ENCODE measurements around the gene NFASC.

The NFASC gene

DNA sequence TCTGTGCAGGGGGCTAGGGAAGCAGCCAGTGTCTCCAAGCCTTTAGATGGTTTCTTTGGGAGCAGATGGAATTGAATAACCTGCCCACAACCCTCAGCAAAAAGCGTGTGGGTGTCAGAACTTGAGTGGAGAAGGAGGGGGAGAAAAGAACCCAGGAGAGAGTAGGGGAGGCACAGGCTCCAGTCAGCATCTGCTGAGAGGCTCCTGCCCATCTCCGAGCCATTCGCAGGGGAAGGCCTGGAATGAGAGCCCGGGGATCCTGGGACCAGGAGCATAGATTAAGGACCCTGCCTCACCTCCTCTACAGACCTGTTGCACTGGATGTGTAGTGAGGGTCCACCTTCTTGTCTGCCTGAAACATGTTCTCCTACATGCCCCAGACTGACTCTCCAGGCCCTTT is 197.3 kb downstream of the NFASC start:
- no peak overlapping the region for H3K4me3 ChIP-seq (ENCODE audit: low read length)
- TF ChIP-seq, protein P1, sequence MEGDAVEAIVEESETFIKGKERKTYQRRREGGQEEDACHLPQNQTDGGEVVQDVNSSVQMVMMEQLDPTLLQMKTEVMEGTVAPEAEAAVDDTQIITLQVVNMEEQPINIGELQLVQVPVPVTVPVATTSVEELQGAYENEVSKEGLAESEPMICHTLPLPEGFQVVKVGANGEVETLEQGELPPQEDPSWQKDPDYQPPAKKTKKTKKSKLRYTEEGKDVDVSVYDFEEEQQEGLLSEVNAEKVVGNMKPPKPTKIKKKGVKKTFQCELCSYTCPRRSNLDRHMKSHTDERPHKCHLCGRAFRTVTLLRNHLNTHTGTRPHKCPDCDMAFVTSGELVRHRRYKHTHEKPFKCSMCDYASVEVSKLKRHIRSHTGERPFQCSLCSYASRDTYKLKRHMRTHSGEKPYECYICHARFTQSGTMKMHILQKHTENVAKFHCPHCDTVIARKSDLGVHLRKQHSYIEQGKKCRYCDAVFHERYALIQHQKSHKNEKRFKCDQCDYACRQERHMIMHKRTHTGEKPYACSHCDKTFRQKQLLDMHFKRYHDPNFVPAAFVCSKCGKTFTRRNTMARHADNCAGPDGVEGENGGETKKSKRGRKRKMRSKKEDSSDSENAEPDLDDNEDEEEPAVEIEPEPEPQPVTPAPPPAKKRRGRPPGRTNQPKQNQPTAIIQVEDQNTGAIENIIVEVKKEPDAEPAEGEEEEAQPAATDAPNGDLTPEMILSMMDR (conservative IDR thresholded peaks at IDR 0.05; ENCODE audit: low read length): no peak
- DNase-seq (ENCODE audit: low read depth): no peak

DNA sequence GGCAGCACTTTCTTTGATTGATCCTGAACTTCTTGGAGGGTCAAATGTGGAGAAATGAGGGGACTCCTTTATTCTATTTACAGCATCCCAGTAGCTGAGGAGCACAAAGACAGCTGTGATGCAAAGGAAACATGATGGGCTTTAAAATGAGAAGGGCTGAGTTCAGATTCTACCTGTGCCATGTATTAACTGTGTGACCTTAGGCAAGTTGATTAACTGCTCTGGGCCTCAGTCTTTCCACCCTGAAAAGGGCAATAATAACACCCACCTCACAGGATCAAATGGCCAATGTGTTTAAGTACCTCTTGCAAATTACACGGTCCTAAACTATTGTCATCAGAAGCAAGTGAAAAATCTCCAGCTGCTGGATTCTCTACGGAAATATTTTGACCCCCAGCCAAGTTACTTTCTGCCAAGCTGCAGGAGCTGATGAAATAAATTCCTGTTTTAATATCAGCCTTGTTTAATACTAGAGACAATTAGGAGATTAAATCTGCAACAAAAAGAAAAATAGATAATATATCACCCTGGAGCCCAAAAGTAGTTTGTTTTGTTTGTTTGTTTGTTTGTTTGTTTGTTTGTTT is 197.9 kb downstream of the NFASC start:
- TF ChIP-seq, protein P1 (conservative IDR thresholded peaks at IDR 0.05; ENCODE audit: low read length): no peak
- DNase-seq (ENCODE audit: low read depth): peak; percentile 70
- H3K4me3 ChIP-seq (ENCODE audit: low read length): no peak overlapping the region

DNA sequence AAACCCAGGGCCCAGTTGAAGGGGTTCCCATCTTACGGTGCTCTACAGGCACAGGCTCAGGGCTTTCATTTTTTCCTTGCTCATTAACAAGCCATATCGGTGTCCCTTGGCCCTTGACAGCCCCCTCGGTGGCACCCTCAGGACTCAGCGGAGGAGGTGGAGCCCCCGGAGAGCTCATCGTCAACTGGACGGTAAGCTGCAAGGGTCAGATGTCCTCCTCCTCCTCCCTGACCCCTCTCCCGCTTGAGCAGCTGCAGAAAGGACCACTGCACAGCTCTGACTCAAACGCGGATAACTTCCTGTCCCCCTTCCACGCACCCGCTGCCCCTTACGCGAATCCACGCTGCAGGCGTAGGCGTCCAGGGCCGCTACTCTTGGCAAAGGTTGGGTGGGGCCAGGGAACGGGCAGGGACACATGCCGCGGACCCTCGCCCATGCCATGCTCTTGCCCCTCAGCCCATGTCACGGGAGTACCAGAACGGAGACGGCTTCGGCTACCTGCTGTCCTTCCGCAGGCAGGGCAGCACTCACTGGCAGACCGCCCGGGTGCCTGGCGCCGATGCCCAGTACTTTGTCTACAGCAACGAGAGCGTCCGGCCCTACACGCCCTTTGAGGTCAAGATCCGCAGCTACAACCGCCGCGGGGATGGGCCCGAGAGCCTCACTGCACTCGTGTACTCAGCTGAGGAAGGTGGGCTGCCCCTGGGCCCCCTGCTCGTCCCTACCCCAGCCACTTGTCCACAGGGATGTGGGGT is 198.9 kb downstream of the NFASC start:
- DNase-seq (ENCODE audit: low read depth): no peak
- no peak overlapping the region for H3K4me3 ChIP-seq (ENCODE audit: low read length)

GRCh38 chr1:205071028-205071409 is 200.4 kb downstream of the NFASC start:
- no peak for DNase-seq (ENCODE audit: low read depth)
- TF ChIP-seq, protein P1 (conservative IDR thresholded peaks at IDR 0.05; ENCODE audit: low read length): no peak
- no peak overlapping the region for H3K4me3 ChIP-seq (ENCODE audit: low read length)

More for the DNA sequence above, 198.9 kb downstream of the NFASC start:
- TF ChIP-seq, protein P1 (conservative IDR thresholded peaks at IDR 0.05; ENCODE audit: low read length): no peak

GRCh38 chr1:205071801-205072200 is 201.1 kb downstream of the NFASC start:
- TF ChIP-seq, protein P1 (conservative IDR thresholded peaks at IDR 0.05; ENCODE audit: low read length): no peak
- no peak for DNase-seq (ENCODE audit: low read depth)
- no peak overlapping the region for H3K4me3 ChIP-seq (ENCODE audit: low read length)

- no peak for DNase-seq (ENCODE audit: low read depth)
- no peak overlapping the region for H3K4me3 ChIP-seq (ENCODE audit: low read length)
- TF ChIP-seq, protein P1 (conservative IDR thresholded peaks at IDR 0.05; ENCODE audit: low read length): no peak
These were observed 201.6 kb downstream of the NFASC start for GRCh38 chr1:205072286-205072685.
